DOHH2 (cell line): ENCODE results near the gene ZNF282.

ENCODE experiments used
- EZH2phosphoT487 ChIP-seq: fragments of 200-600 bp; sonication (generic); IDR thresholded peaks from 2 replicates; pipeline ENCODE4 v1.6.1; 2017; ENCODE audit warnings: borderline replicate concordance, mild to moderate bottlenecking, antibody characterized with exemption, low read length, moderate library complexity, mixed read lengths
- TF ChIP-seq, protein P1 (sequence below): fragments of 200-600 bp; sonication (generic); IDR thresholded peaks from one replicate; pipeline ENCODE4 v1.5.1; 2014; ENCODE audit warnings: antibody characterized with exemption, mild to moderate bottlenecking, low read depth, low read length; ENCODE audit not compliant: poor library complexity, severe bottlenecking

DNA sequence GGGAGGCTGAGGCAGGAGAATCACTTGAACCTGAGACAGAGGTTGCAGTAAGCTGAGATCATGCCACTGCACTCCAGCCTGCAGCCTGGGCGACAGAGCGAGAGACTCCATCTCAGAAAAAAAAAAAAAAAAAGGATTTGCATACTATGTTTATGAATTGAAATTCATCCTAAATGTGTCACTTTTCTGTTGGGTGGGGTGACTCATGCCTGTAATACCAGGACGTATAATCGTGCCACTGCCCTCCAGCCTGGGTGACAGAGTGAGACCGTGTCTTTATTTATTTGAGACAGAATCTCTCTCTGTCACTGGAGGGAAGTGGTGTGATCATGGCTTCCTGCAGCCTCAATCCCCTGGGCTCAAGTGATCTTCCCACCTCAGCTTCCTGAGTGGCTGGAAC lies 49.9 kb downstream of the ZNF282 start:
- TF ChIP-seq, protein P1, sequence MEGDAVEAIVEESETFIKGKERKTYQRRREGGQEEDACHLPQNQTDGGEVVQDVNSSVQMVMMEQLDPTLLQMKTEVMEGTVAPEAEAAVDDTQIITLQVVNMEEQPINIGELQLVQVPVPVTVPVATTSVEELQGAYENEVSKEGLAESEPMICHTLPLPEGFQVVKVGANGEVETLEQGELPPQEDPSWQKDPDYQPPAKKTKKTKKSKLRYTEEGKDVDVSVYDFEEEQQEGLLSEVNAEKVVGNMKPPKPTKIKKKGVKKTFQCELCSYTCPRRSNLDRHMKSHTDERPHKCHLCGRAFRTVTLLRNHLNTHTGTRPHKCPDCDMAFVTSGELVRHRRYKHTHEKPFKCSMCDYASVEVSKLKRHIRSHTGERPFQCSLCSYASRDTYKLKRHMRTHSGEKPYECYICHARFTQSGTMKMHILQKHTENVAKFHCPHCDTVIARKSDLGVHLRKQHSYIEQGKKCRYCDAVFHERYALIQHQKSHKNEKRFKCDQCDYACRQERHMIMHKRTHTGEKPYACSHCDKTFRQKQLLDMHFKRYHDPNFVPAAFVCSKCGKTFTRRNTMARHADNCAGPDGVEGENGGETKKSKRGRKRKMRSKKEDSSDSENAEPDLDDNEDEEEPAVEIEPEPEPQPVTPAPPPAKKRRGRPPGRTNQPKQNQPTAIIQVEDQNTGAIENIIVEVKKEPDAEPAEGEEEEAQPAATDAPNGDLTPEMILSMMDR = no peak
- TF ChIP-seq EZH2phosphoT487 = no peak
